SK-N-SH (cell line): Measurements from ENCODE around the gene ICA1.

Experiments used
- EP300 ChIP-seq, 2 experiments: IDR thresholded peaks; 2 replicates each; pipeline versions ENCODE4 v1.4.0 to v1.6.1; 2012; ENCODE audit warnings: borderline replicate concordance in 1 of 2, low read depth in 1 of 2, low read length in 1 of 2
- GABPA ChIP-seq: IDR thresholded peaks from 2 replicates; pipeline ENCODE4 v1.4.0; 2012; ENCODE audit warnings: low read depth, mild to moderate bottlenecking
- MXI1 ChIP-seq: IDR thresholded peaks from 2 replicates; pipeline ENCODE4 v1.6.1; 2012; ENCODE audit warnings: mild to moderate bottlenecking, low read depth, low read length, improper control_type of control experiment
- RAD21 ChIP-seq: IDR thresholded peaks from 2 replicates; pipeline ENCODE4 v1.6.1; 2012; ENCODE audit warnings: mild to moderate bottlenecking, low read length
- RFX5 ChIP-seq: IDR thresholded peaks from 2 replicates; pipeline ENCODE4 v1.6.1; 2012; ENCODE audit warnings: mild to moderate bottlenecking, improper control_type of control experiment, low read length
- SIN3A ChIP-seq: IDR thresholded peaks from 2 replicates; pipeline ENCODE4 v1.6.1; 2012; ENCODE audit warnings: low read depth, mild to moderate bottlenecking, low read length, moderate library complexity, borderline replicate concordance
- TAF1 ChIP-seq: IDR thresholded peaks from 2 replicates; pipeline ENCODE4 v1.6.1; 2012; ENCODE audit warnings: low read depth, mild to moderate bottlenecking, low read length, moderate library complexity, borderline replicate concordance
- TCF12 ChIP-seq: IDR thresholded peaks from 2 replicates; pipeline ENCODE4 v1.4.0; 2012
- YY1 ChIP-seq: IDR thresholded peaks from 2 replicates; pipeline ENCODE4 v1.4.0; 2012; ENCODE audit warnings: low read depth, mild to moderate bottlenecking
- TF ChIP-seq, protein P1 (sequence below): fragments of 200-600 bp; sonication (generic); IDR thresholded peaks from 2 replicates; pipeline ENCODE4 v1.6.1; 2017; ENCODE audit warnings: antibody characterized with exemption, mild to moderate bottlenecking, moderate library complexity
- TF ChIP-seq, protein P2 (sequence below): IDR thresholded peaks from 2 replicates; pipeline ENCODE4 v1.4.0; 2012; ENCODE audit warnings: low read depth
- TF ChIP-seq, protein P3 (sequence below): fragments of 150-350 bp; IDR thresholded peaks from 2 replicates; pipeline ENCODE4 v1.6.1; 2016; ENCODE audit warnings: mild to moderate bottlenecking, low read depth, low read length
- TF ChIP-seq, protein P4 (sequence below): IDR thresholded peaks from 2 replicates; pipeline ENCODE4 v1.4.0; 2012; ENCODE audit warnings: low read depth, borderline replicate concordance

DNA sequence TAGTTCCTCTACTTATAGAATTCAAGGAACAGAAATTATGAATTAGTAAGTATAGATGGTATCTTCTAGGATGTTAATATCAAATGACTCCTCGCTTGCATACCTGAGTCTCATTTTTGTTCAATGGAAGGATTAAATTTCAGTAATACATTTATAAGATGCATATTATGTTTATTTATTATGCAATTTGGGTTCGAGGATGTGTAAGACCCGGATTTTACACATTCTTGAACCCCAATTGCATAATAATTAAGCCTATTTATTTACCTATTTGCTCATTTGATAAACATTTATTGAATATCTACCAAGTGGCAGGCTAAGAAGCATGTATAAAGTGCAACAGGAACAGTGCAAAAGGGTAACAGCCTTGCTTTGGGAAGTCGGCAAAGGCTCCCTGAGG, 52.6 kb downstream of the ICA1 start:
- TF ChIP-seq, protein P1, sequence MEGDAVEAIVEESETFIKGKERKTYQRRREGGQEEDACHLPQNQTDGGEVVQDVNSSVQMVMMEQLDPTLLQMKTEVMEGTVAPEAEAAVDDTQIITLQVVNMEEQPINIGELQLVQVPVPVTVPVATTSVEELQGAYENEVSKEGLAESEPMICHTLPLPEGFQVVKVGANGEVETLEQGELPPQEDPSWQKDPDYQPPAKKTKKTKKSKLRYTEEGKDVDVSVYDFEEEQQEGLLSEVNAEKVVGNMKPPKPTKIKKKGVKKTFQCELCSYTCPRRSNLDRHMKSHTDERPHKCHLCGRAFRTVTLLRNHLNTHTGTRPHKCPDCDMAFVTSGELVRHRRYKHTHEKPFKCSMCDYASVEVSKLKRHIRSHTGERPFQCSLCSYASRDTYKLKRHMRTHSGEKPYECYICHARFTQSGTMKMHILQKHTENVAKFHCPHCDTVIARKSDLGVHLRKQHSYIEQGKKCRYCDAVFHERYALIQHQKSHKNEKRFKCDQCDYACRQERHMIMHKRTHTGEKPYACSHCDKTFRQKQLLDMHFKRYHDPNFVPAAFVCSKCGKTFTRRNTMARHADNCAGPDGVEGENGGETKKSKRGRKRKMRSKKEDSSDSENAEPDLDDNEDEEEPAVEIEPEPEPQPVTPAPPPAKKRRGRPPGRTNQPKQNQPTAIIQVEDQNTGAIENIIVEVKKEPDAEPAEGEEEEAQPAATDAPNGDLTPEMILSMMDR: no peak
- TF ChIP-seq GABPA: no peak
- no peak for TF ChIP-seq MXI1
- no peak for TF ChIP-seq SIN3A
- no peak for TF ChIP-seq EP300 (IDR thresholded peaks at IDR 0.05; ENCODE audit: borderline replicate concordance in 1 of 2, low read depth in 1 of 2, low read length in 1 of 2)
- TF ChIP-seq, protein P2, sequence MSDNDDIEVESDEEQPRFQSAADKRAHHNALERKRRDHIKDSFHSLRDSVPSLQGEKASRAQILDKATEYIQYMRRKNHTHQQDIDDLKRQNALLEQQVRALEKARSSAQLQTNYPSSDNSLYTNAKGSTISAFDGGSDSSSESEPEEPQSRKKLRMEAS: no peak
- no peak for TF ChIP-seq TAF1
- no peak for TF ChIP-seq RAD21
- TF ChIP-seq YY1: no peak
- no peak for TF ChIP-seq TCF12
- TF ChIP-seq, protein P3, sequence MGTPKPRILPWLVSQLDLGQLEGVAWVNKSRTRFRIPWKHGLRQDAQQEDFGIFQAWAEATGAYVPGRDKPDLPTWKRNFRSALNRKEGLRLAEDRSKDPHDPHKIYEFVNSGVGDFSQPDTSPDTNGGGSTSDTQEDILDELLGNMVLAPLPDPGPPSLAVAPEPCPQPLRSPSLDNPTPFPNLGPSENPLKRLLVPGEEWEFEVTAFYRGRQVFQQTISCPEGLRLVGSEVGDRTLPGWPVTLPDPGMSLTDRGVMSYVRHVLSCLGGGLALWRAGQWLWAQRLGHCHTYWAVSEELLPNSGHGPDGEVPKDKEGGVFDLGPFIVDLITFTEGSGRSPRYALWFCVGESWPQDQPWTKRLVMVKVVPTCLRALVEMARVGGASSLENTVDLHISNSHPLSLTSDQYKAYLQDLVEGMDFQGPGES: no peak
- TF ChIP-seq RFX5: no peak
- TF ChIP-seq, protein P4, sequence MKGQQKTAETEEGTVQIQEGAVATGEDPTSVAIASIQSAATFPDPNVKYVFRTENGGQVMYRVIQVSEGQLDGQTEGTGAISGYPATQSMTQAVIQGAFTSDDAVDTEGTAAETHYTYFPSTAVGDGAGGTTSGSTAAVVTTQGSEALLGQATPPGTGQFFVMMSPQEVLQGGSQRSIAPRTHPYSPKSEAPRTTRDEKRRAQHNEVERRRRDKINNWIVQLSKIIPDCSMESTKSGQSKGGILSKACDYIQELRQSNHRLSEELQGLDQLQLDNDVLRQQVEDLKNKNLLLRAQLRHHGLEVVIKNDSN: no peak
